ENCODE results near the gene PCDHGA5. TPM values are rescaled to one million over a fixed set of nuclear protein-coding genes. Genes with fewer than 3 reads are reported as not detected.

PCDHGA5 gene
- total RNA-seq, 1 experiment from 2014 or later: 1.3 TPM

- no CpG with 5 or more reads among the region's 43 CpGs for WGBS (ENCODE audit: extremely low coverage, insufficient read length, low lambda C conversion rate)
- no peaks in the 10 kb centered on the region for H3K4me1 Mint-ChIP-seq
- Histone ChIP-seq H3K79me1 (ENCODE audit: insufficient read depth, low read depth, low read length, poor library complexity, severe bottlenecking) (no peaks in the 10 kb centered on the region), H4K20me1 (ENCODE audit: control insufficient read depth, insufficient read depth, insufficient read length) (no peaks in the 10 kb centered on the region), H2AFZ (ENCODE audit: low read length) (no peak overlapping the region), H3K18ac (ENCODE audit: insufficient read length, low read depth, low read length) (no peak overlapping the region), H4K91ac (ENCODE audit: insufficient read length, low read depth, low read length) (no peak overlapping the region), H3K4me2 (ENCODE audit: insufficient read depth, insufficient read length, low read length) (no peak overlapping the region), H3K27ac (ENCODE audit: insufficient read length, low read depth, low read length) (no peak overlapping the region), H3K27me3 (ENCODE audit: insufficient read depth, low read length) (no peaks in the 10 kb centered on the region), H3K23me2 (ENCODE audit: insufficient read length, low read depth, low read length, poor library complexity, severe bottlenecking) (no peaks in the 10 kb centered on the region), H3K56ac (ENCODE audit: insufficient read length, low read depth, low read length) (no peak overlapping the region), H2BK5ac (ENCODE audit: insufficient read length, low read length) (no peak overlapping the region), H2BK12ac (ENCODE audit: insufficient read length, low read depth, low read length) (no peak overlapping the region), H3T11ph (ENCODE audit: low read length) (no peak overlapping the region), H3K4ac (ENCODE audit: low read depth, low read length) (no peak overlapping the region), H2BK120ac (ENCODE audit: low read depth, low read length, poor library complexity, severe bottlenecking) (no peak overlapping the region), H3K23ac (ENCODE audit: insufficient read length, low read depth, low read length) (no peak overlapping the region), H4K5ac (ENCODE audit: insufficient read length, low read depth, low read length) (no peak overlapping the region), H3K9ac (ENCODE audit: extremely low read depth, insufficient read length, low read length) (no peak overlapping the region), H2AK5ac (ENCODE audit: insufficient read length, low read length) (no peak overlapping the region), H2BK15ac (ENCODE audit: low read depth, low read length) (no peak overlapping the region), H4K8ac (replicated peaks; ENCODE audit: insufficient read length, low read depth, low read length) (no peak overlapping the region), H3K4me1 (ENCODE audit: insufficient read depth, low read length) (0 out of 2 replicates have a peak, but pooled peaks cover 2% of the 10 kb centered on the region), H3K79me2 (ENCODE audit: insufficient read depth, low read length) (no peaks in the 10 kb centered on the region), H3K9me3 (ENCODE audit: control insufficient read depth, low read depth, low read length) (peaks cover 38% of the 10 kb centered on the region), H3K14ac (ENCODE audit: insufficient read depth, low read length) (no peak overlapping the region), H2BK20ac (ENCODE audit: low read depth, low read length, poor library complexity, severe bottlenecking) (no peak overlapping the region)
- no peak overlapping the region for H3K4me3 Mint-ChIP-seq
- DNase-seq: no peak
- peaks cover 12% of the 10 kb centered on the region; the same call in 1 of the 2 replicates for H3K27me3 Mint-ChIP-seq (ENCODE audit: low read depth)
- H3K27ac Mint-ChIP-seq: no peak overlapping the region
- peaks cover 16 to 51% (median 34%) of the 10 kb centered on the region in 3 experiments for H3K36me3 Mint-ChIP-seq (ENCODE audit: insufficient read depth in 1 of 3, low read depth in 3 of 3)
- no peak for TF ChIP-seq CTCF (conservative IDR thresholded peaks at IDR 0.05)
- peaks cover 71 to 76% of the 10 kb centered on the region in 2 experiments for H3K9me3 Mint-ChIP-seq
Measured at GRCh38 chr5:141384471-141385267, 20.7 kb downstream of the PCDHGA5 start.
